IMR-90 (cell line): Measurements from ENCODE around the gene CAPS2. TPM values are rescaled to one million over a fixed set of nuclear protein-coding genes. Genes with fewer than 3 reads are reported as not detected.
A peak's percentile ranks its signal among the peaks of the same experiment; 100 is the strongest.

ENCODE experiments used
- ATAC-seq: fragments of 200-7000 bp; cut with Tn5 transposase; 2 replicates; pipeline ENCODE4 v1.9.1; 2020; ENCODE audit warnings: low read depth, mild to moderate bottlenecking, moderate library complexity
- BruUV-seq: library from RNA; stranded (reverse); fragments of 400-500 nt; replicated peaks from 2 replicates; lab custom pipeline; 2021; lab: Mats Ljungman, UMichigan
- CTCF ChIA-PET: fragments of 300-600 bp; formaldehyde crosslinking; extraction: SDS; loops from one replicate; lab custom pipeline; 2021; ENCODE audit warnings: antibody characterized with exemption; lab: Yijun Ruan, JAX
- POLR2A ChIA-PET: fragments of 300-600 bp; sonication (Branson Sonifier 250); formaldehyde crosslinking; loops from one replicate; lab custom pipeline; 2022; ENCODE audit warnings: antibody characterized with exemption; ENCODE audit not compliant: unreplicated experiment; lab: Charles Lee
- DNase-seq: peaks from one replicate; pipeline ENCODE4 v3.0.0; 2013
- H2AFZ ChIP-seq: replicated peaks from 2 replicates; pipeline ENCODE3; 2013; ENCODE audit warnings: low read length, mild to moderate bottlenecking; ENCODE audit not compliant: poor library complexity
- H2AK5ac ChIP-seq: 2 replicates; pipeline ENCODE4 v1.6.1; 2013; ENCODE audit warnings: low read depth, low read length, inconsistent platforms
- H2AK9ac ChIP-seq: replicated peaks from 2 replicates; pipeline ENCODE3; 2013; ENCODE audit warnings: mild to moderate bottlenecking, low read depth, low read length, moderate library complexity; ENCODE audit not compliant: poor library complexity
- H2BK120ac ChIP-seq: 2 replicates; pipeline ENCODE4 v1.6.1; 2013; ENCODE audit warnings: low read depth, low read length, inconsistent platforms
- H2BK15ac ChIP-seq: 3 replicates; pipeline ENCODE4 v1.6.1; 2013; ENCODE audit warnings: low read depth, low read length, inconsistent platforms
- H2BK20ac ChIP-seq: 2 replicates; pipeline ENCODE4 v1.6.1; 2013; ENCODE audit warnings: low read depth, mild to moderate bottlenecking, inconsistent platforms, low read length, moderate library complexity
- H2BK5ac ChIP-seq: 2 replicates; pipeline ENCODE4 v1.6.1; 2013; ENCODE audit warnings: mild to moderate bottlenecking, low read depth, low read length, inconsistent platforms; ENCODE audit not compliant: poor library complexity, severe bottlenecking
- H3K14ac ChIP-seq: replicated peaks from 2 replicates; pipeline ENCODE4 v1.6.1; 2013; ENCODE audit warnings: low read depth, low read length, inconsistent platforms
- H3K18ac ChIP-seq: 2 replicates; pipeline ENCODE4 v1.6.1; 2013; ENCODE audit warnings: low read depth, low read length, control low read depth
- H3K23ac ChIP-seq: 2 replicates; pipeline ENCODE4 v1.6.1; 2013; ENCODE audit warnings: low read depth, low read length, inconsistent platforms
- H3K27ac ChIP-seq: 2 replicates; pipeline ENCODE4 v1.5.1; 2013; ENCODE audit warnings: mild to moderate bottlenecking, control low read depth, low read length; ENCODE audit not compliant: insufficient read depth
- H3K27me3 ChIP-seq: 2 replicates; pipeline ENCODE4 v1.6.1; 2013; ENCODE audit warnings: low read length; ENCODE audit not compliant: control insufficient read depth, insufficient read depth
- H3K36me3 ChIP-seq: 2 replicates; pipeline ENCODE4 v1.6.1; 2013; ENCODE audit warnings: low read length, mixed read lengths; ENCODE audit not compliant: control insufficient read depth, insufficient read depth
- H3K4ac ChIP-seq: 2 replicates; pipeline ENCODE4 v1.6.1; 2013; ENCODE audit warnings: low read depth, low read length, inconsistent platforms
- H3K4me1 ChIP-seq: 2 replicates; pipeline ENCODE4 v1.6.1; 2013; ENCODE audit warnings: low read length, mixed read lengths; ENCODE audit not compliant: control insufficient read depth, insufficient read depth
- H3K4me2 ChIP-seq: 2 replicates; pipeline ENCODE4 v1.6.1; 2013; ENCODE audit warnings: low read depth, mild to moderate bottlenecking, control low read depth, low read length, moderate library complexity
- H3K4me3 ChIP-seq: 2 replicates; pipeline ENCODE4 v1.5.1; 2013; ENCODE audit warnings: low read depth, mild to moderate bottlenecking, control low read depth, low read length, moderate library complexity; ENCODE audit not compliant: insufficient read depth
- H3K56ac ChIP-seq: 2 replicates; pipeline ENCODE4 v1.6.1; 2013; ENCODE audit warnings: low read length, inconsistent platforms; ENCODE audit not compliant: insufficient read depth; ENCODE audit errors: extremely low read depth
- H3K79me1 ChIP-seq, 2 experiments: 2 replicates each; pipeline ENCODE4 v1.6.1; 2013; ENCODE audit warnings: low read length in 2 of 2, inconsistent platforms in 1 of 2, low read depth in 1 of 2
- H3K9ac ChIP-seq: 2 replicates; pipeline ENCODE4 v1.6.1; 2013; ENCODE audit warnings: low read depth, low read length, control low read depth
- H3K9me1 ChIP-seq: 2 replicates; pipeline ENCODE4 v1.6.1; 2013; ENCODE audit warnings: low read length, inconsistent platforms; ENCODE audit not compliant: insufficient read depth
- H3K9me3 ChIP-seq: 2 replicates; pipeline ENCODE4 v1.6.1; 2013; ENCODE audit warnings: low read length; ENCODE audit not compliant: control insufficient read depth, insufficient read depth
- H4K20me1 ChIP-seq: 2 replicates; pipeline ENCODE4 v1.6.1; 2013; ENCODE audit warnings: low read length, inconsistent platforms; ENCODE audit not compliant: insufficient read depth
- H4K5ac ChIP-seq: 2 replicates; pipeline ENCODE4 v1.6.1; 2013; ENCODE audit warnings: mild to moderate bottlenecking, low read depth, low read length, control low read depth
- H4K8ac ChIP-seq, 2 experiments: 2 replicates each; pipeline ENCODE4 v1.6.1; 2013; ENCODE audit warnings: low read depth in 2 of 2, low read length in 2 of 2, control low read depth in 1 of 2, inconsistent platforms in 1 of 2
- H4K91ac ChIP-seq: 2 replicates; pipeline ENCODE4 v1.6.1; 2013; ENCODE audit warnings: low read depth, low read length, inconsistent platforms; ENCODE audit not compliant: insufficient read depth
- CTCF ChIP-seq: conservative IDR thresholded peaks from 2 replicates; pipeline ENCODE4 v1.5.1; 2012; ENCODE audit warnings: mild to moderate bottlenecking, low read depth, low read length, improper control_type of control experiment
- MAFK ChIP-seq: IDR thresholded peaks from 2 replicates; pipeline ENCODE4 v1.6.1; 2012; ENCODE audit warnings: low read depth, low read length, improper control_type of control experiment
- WGBS, 2 experiments: methylation state at CpG; one replicate each; pipeline versions ENCODE4 v1.1.5 to v1.1.7; 2013; ENCODE audit warnings: missing lambda C conversion rate in 2 of 2; ENCODE audit not compliant: insufficient read length in 1 of 2; ENCODE audit errors: extremely low coverage in 2 of 2; 5-methylcytosine and 5-hydroxymethylcytosine counted together
- dilution Hi-C: fragments of 300-500 bp; cut with HindIII; formaldehyde crosslinking; loops from one replicate; pipeline ENCODE4 v1.14.3; 2018; ENCODE audit warnings: low sequenced_read_pairs; ENCODE audit not compliant: unreplicated experiment
- in situ Hi-C: fragments of 300-500 bp; cut with MboI; formaldehyde crosslinking; loops from 3 replicates; pipeline ENCODE4 v1.14.3; 2019; ENCODE audit warnings: low sequenced_read_pairs, inconsistent platforms, mixed read lengths
- intact Hi-C: fragments of 100-400 bp; cut with micrococcal nuclease; formaldehyde crosslinking; loops from 2 replicates; pipeline ENCODE4 v1.10.0; 2022
- polyA plus RNA-seq, 3 experiments: library from polyadenylated mRNA; depleted of rRNA; stranded (reverse); fragments of >200 nt; gene quantifications; 2 replicates each; pipeline ENCODE4 v1.2.3, GENCODE V29; 2012; ENCODE audit warnings: low replicate concordance in 1 of 3
- total RNA-seq: library from RNA; depleted of rRNA; stranded (reverse); fragments of >200 nt; gene quantifications from 2 replicates; pipeline ENCODE4 v1.2.3, GENCODE V29; 2012

Gene CAPS2
- total and polyA plus RNA-seq, 2 of the 4 experiments (the other 2 are of a cell fraction), result 1.2 to 2.7 TPM

DNA sequence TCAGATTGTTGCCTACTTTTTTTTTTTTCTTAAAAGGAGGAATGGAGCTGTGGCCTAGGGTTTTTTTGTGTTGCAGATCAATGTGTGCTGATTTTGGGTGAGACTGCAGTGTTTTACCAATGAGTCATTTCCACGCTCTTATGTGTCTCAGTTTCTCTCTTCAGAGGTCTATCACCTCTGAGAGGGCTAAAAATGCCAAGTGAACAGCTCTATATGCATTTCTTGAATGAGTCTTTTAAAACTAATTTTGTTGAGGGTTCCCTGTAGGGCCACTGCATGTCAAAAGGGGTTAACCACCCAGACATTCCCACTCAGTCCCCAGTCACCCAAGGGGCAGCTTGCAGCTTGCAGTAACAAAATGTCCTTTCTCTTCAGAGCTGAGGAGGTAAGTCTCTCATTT, 36.5 kb upstream of the CAPS2 start:
- intact Hi-C loops (no loop called here), dilution Hi-C loops (no loop called here), in situ Hi-C loops (no loop called here)
- Histone ChIP-seq H2BK20ac (no peak overlapping the region), H3K4ac (no peak overlapping the region), H3K18ac (no peak overlapping the region), H3K4me2 (no peak overlapping the region), H2AK9ac (no peak overlapping the region), H3K14ac (no peak overlapping the region), H4K5ac (no peak overlapping the region), H2BK15ac (no peak overlapping the region), H2BK5ac (no peak overlapping the region), H3K4me3 (no peak overlapping the region), H2BK120ac (no peak overlapping the region), H3K27ac (no peak overlapping the region), H4K20me1 (no peaks in the 10 kb centered on the region), H3K9me1 (no peaks in the 10 kb centered on the region), H3K9ac (no peak overlapping the region), H2AK5ac (no peak overlapping the region), H3K27me3 (no peaks in the 10 kb centered on the region; the same call in 1 of the 2 replicates), H4K91ac (no peak overlapping the region), H3K36me3 (no peaks in the 10 kb centered on the region), H4K8ac (no peak overlapping the region), H3K79me1 (no peaks in the 10 kb centered on the region), H3K23ac (peak overlapping the region; percentile 24; the same call in 1 of the 2 replicates), H3K56ac (no peak overlapping the region), H3K9me3 (no peaks in the 10 kb centered on the region), H2AFZ (peak overlapping the region; percentile 13), H3K4me1 (peaks cover 1% of the 10 kb centered on the region; the same call in 1 of the 2 replicates)
- peak; percentile 46; the same call in 1 of the 2 replicates for ATAC-seq
- WGBS, 2 experiments, result no CpG with 5 or more reads among the region's 1 CpG
- POLR2A ChIA-PET, result interaction anchor here (0.7 kb wide), 1 partner anchor 19 kb away, joined by 4 read pairs; no protein-coding TSS in a partner anchor
- CTCF ChIA-PET, result interaction anchor here (0.6 to 1.6 kb wide), 2 partner anchors 32 to 578 kb away, joined by 4 to 6 read pairs; partner anchors contain the start of gene GLIPR1L1
- DNase-seq, result peak; percentile 40
- TF ChIP-seq MAFK (no peak), CTCF (no peak)
- BruUV-seq, result no TSS peak
